GM23338 (cell line): ENCODE measurements around the gene OR10P1.

ENCODE experiments used
- CREB1 ChIP-seq: fragments of 250-450 bp; sonication (Bioruptor Pico); IDR thresholded peaks from 2 replicates; pipeline ENCODE4 v1.5.0; 2020; ENCODE audit warnings: low read depth, mild to moderate bottlenecking, moderate library complexity
- EZH2 ChIP-seq: fragments of 200-600 bp; sonication (generic); IDR thresholded peaks from one replicate; pipeline ENCODE4 v1.8.0; 2017; ENCODE audit warnings: antibody characterized with exemption, mild to moderate bottlenecking, low read depth; ENCODE audit not compliant: unreplicated experiment
- EZH2phosphoT487 ChIP-seq: fragments of 200-600 bp; sonication (generic); IDR thresholded peaks from one replicate; pipeline ENCODE4 v1.8.1; 2018; ENCODE audit warnings: antibody characterized with exemption; ENCODE audit not compliant: unreplicated experiment
- JUNB ChIP-seq: IDR thresholded peaks from one replicate; pipeline ENCODE4 v1.6.1; 2016; ENCODE audit warnings: antibody characterized with exemption; ENCODE audit not compliant: unreplicated experiment
- NANOG ChIP-seq: IDR thresholded peaks from 2 replicates; pipeline ENCODE4 v1.6.1; 2016; ENCODE audit warnings: antibody characterized with exemption, borderline replicate concordance
- POLR2AphosphoS5 ChIP-seq: IDR thresholded peaks from 2 replicates; pipeline ENCODE4 v1.6.1; 2016; ENCODE audit warnings: antibody characterized with exemption, low read depth
- STAT1 ChIP-seq: IDR thresholded peaks from one replicate; pipeline ENCODE4 v1.6.1; 2016; ENCODE audit warnings: antibody characterized with exemption; ENCODE audit not compliant: unreplicated experiment
- ZNF114 ChIP-seq: fragments of 250-450 bp; sonication (Bioruptor Pico); IDR thresholded peaks from 2 replicates; pipeline ENCODE4 v1.5.0; 2020; ENCODE audit warnings: mild to moderate bottlenecking, moderate library complexity
- ZNF331 ChIP-seq: fragments of 250-450 bp; sonication (Bioruptor Pico); IDR thresholded peaks from 2 replicates; pipeline ENCODE4 v1.5.0; 2020; ENCODE audit warnings: low read depth, mild to moderate bottlenecking, moderate library complexity
- TF ChIP-seq, protein P1 (sequence below), 2 experiments: fragments of 200-600 bp in 1 of 2; sonication (generic) in 1 of 2; conservative IDR thresholded peaks; 2 replicates each; pipeline versions ENCODE4 v1.5.1 to v1.6.1; 2016 to 2017; ENCODE audit warnings: antibody characterized with exemption in 2 of 2, low read depth in 2 of 2, mild to moderate bottlenecking in 2 of 2, moderate library complexity in 1 of 2
- TF ChIP-seq, protein P2 (sequence below): IDR thresholded peaks from 2 replicates; pipeline ENCODE4 v1.6.1; 2016; ENCODE audit warnings: antibody characterized with exemption
- TF ChIP-seq, protein P3 (sequence below): IDR thresholded peaks from one replicate; pipeline ENCODE4 v1.6.1; 2018; ENCODE audit warnings: antibody characterized with exemption; ENCODE audit not compliant: unreplicated experiment

DNA sequence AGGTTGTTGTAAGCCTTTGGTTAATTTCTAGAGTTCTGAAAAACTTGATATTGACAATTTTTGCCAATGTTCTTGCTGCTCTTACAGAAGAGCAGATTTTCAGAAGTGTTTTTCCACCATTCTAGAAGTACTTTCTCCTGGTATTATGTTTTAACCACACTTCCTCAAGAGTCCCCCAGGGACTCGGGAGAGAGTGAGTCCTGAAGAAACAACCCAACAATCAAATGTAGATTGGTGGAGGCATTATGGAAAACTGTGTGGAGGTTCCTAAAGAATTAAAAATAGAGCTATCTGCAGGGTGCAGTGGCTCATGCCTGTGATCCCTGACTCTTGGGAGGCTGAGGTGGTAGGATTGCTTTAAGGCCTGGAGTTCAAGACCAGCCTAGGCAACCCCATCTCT is 26.7 kb downstream of the OR10P1 start:
- TF ChIP-seq, protein P1, sequence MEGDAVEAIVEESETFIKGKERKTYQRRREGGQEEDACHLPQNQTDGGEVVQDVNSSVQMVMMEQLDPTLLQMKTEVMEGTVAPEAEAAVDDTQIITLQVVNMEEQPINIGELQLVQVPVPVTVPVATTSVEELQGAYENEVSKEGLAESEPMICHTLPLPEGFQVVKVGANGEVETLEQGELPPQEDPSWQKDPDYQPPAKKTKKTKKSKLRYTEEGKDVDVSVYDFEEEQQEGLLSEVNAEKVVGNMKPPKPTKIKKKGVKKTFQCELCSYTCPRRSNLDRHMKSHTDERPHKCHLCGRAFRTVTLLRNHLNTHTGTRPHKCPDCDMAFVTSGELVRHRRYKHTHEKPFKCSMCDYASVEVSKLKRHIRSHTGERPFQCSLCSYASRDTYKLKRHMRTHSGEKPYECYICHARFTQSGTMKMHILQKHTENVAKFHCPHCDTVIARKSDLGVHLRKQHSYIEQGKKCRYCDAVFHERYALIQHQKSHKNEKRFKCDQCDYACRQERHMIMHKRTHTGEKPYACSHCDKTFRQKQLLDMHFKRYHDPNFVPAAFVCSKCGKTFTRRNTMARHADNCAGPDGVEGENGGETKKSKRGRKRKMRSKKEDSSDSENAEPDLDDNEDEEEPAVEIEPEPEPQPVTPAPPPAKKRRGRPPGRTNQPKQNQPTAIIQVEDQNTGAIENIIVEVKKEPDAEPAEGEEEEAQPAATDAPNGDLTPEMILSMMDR (conservative IDR thresholded peaks at IDR 0.05; ENCODE audit: low read depth in 2 of 2) = no peak
- TF ChIP-seq EZH2 (no peak), POLR2AphosphoS5 (no peak), CREB1 (no peak), EZH2phosphoT487 (no peak), ZNF331 (CRISPR knock-in tag) (no peak), JUNB (no peak), NANOG (no peak), STAT1 (no peak), ZNF114 (no peak)
- TF ChIP-seq, protein P2, sequence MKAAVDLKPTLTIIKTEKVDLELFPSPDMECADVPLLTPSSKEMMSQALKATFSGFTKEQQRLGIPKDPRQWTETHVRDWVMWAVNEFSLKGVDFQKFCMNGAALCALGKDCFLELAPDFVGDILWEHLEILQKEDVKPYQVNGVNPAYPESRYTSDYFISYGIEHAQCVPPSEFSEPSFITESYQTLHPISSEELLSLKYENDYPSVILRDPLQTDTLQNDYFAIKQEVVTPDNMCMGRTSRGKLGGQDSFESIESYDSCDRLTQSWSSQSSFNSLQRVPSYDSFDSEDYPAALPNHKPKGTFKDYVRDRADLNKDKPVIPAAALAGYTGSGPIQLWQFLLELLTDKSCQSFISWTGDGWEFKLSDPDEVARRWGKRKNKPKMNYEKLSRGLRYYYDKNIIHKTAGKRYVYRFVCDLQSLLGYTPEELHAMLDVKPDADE = no peak
- TF ChIP-seq, protein P3, sequence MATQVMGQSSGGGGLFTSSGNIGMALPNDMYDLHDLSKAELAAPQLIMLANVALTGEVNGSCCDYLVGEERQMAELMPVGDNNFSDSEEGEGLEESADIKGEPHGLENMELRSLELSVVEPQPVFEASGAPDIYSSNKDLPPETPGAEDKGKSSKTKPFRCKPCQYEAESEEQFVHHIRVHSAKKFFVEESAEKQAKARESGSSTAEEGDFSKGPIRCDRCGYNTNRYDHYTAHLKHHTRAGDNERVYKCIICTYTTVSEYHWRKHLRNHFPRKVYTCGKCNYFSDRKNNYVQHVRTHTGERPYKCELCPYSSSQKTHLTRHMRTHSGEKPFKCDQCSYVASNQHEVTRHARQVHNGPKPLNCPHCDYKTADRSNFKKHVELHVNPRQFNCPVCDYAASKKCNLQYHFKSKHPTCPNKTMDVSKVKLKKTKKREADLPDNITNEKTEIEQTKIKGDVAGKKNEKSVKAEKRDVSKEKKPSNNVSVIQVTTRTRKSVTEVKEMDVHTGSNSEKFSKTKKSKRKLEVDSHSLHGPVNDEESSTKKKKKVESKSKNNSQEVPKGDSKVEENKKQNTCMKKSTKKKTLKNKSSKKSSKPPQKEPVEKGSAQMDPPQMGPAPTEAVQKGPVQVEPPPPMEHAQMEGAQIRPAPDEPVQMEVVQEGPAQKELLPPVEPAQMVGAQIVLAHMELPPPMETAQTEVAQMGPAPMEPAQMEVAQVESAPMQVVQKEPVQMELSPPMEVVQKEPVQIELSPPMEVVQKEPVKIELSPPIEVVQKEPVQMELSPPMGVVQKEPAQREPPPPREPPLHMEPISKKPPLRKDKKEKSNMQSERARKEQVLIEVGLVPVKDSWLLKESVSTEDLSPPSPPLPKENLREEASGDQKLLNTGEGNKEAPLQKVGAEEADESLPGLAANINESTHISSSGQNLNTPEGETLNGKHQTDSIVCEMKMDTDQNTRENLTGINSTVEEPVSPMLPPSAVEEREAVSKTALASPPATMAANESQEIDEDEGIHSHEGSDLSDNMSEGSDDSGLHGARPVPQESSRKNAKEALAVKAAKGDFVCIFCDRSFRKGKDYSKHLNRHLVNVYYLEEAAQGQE = no peak
